Superior temporal gyrus (tissue), 1 donor: Measurements from ENCODE around the gene IYD.
"Not testable (repeated sequence)": the region's sequence is repeated elsewhere in the genome, so short reads cannot be mapped to it uniquely, and the experiment has no call there.

Source experiments
- DNase-seq: peaks from one replicate; pipeline ENCODE4 v3.0.0-alpha.2; 2016; ENCODE audit errors: extremely low spot score

The IYD gene

DNA sequence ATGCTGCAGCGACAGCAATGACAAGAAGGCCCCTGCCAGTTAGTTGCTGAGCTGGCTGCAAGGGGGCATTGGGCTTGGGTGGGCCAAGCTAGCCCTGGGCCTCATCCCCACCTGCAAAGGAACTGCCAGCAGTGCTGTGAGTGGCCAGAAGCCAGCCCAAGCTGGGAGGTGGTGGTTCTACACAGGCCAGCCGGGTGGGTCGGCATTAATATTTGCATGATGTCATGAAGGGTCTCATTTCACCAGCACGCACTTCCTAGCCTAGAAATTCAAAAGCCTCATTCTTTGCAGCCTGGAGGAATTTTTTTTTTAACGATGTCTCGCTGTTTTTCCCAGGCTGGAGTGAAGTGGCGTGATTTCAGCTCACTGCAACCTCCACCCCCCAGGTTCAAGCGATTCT, 62.0 kb downstream of the IYD start:
- no peak for DNase-seq

DNA sequence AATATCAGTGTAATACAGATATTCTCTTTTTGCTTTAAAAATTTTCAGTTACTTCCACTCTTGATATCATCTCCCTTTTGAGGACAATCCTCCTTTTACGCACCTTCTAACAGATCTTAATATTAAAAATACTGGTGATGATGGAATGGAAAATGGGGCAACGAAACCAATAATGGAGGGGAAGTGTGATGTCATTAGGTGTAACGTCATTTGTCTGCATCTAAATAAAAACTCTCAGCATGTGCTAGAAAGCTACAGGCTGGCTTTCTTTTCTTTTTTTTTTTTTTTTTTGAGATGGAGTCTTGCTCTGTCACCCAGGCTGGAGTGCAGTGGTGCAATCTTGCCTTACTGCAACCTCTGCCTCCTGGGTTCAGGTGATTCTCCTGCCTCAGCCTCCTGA, 66.5 kb downstream of the IYD start:
- DNase-seq = no peak

DNA sequence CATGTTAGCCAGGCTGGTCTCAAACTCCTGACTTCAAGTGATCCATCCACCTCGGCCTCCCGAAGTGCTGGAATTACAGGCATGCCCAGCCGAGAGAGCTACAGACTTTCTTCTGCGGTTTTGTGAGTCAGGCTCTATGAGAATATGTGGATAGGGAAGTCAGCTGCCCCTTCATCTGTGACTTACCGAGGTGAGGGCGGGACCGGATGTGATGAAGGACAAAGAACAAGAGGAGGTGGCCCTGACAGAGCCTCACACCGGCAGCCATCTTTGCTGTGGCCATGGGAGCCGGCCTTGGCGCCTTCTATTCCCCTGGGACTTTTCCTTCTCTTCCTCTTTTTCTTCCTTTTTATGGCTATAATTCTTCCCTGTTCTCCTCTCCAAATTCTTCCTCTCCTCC, 67.0 kb downstream of the IYD start:
- no peak for DNase-seq

DNA sequence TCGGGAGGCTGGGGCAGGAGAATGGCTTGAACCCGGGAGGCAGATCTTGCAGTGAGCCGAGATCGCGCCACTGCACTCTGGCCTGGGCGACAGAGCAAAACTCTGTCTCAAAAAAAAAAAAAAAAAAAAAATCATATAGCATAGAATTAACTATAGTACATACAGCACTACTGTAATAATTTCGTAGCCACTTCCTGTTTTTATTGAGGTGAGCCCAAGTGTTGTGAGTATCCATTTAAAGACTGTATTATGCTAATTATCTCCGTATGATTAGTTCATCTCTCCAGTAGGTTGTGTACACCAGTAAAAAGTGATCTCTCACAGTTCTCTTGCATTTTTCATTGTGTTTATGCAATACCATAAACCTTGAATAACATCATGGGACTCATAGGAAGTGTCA, 70.6 kb downstream of the IYD start:
- no peak for DNase-seq

GRCh38 chr6:150443621-150444020, 74.8 kb downstream of the IYD start:
- no peak for DNase-seq

GRCh38 chr6:150444308-150444707, 75.5 kb downstream of the IYD start:
- no peak for DNase-seq

GRCh38 chr6:150445486-150445885, 76.7 kb downstream of the IYD start:
- DNase-seq = no peak

DNA sequence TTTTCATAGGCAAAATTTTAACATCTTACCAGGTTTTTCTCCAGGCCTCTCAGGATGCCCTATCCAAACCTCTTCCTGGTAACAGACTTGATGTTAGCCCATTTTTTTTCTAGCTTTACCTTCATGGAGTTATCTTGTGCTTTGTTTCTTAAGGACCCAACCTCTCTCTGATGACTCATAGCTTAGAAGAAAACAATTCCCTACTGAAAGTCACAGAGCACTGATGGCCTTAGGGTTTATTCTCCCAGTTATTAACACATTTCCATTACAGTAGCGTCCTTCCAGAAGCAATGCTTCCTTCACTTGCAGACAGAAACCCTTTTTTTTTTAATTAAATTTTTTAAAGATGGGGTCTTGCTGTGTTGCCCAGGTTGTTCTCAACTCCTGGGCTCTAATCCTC, 79.4 kb downstream of the IYD start:
- no peak for DNase-seq

- not testable (repeated sequence) for DNase-seq
Measured at GRCh38 chr6:150449055-150449454, 80.2 kb downstream of the IYD start.

DNA sequence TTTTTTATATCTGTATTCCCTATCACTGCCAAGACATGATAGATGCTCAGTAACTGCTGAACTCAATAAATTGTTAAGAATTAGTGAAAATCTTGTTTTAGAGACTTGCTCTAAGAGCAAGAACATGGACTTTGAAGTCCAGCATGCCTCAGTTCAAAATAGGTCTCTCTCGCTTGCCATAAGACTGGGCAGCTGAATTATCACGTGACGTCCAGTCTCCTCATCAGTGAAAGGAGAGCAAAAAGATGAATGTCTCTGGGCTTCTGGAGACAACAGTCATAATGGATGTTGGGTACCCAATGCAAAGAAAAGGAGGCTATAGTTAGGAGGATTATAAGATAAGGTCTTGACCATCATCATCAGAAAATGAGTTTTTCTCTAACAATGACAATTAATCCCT, 82.1 kb downstream of the IYD start:
- no peak for DNase-seq

GRCh38 chr6:150451807-150452427, 83.1 kb downstream of the IYD start:
- DNase-seq = no peak

DNA sequence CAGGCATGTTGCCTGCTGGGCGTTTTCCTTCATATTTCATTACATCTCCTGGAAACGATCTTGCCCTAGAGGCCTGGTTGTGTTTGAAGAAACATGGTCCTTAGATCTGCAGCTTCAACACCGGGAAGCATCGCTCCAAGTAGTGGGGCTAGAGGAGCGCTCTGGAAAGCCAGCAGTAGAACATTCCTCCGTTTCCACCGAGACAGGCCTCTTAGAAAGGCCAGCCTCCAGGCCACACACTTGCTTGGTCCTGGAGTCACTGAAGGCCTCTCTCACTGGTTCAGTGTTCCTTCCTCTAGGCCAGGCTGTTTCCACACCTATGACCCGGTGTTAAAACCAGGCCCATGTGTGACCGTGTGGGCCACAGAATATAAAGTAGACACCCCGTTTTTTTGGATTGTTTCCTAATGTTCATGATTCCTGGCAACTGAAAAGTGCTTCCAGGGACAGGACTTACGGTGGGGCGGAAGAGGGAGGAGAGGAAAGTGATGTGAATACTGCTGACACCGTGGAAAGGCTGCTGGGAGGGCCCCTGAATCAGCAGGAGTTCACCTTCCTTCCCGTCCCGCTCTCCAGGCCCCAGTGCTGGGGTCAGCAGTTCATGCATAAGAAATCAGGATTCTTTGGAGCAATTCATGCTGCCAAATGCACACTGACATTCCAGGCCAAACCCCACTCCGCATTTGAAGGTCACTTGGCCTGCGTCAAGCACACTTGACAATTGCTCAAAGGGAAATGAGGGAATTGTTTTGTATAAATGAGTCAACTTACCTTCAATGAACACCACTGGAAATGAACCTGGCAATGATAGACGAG, 83.8 kb downstream of the IYD start:
- no peak for DNase-seq

GRCh38 chr6:150453357-150453756, 84.5 kb downstream of the IYD start:
- no peak for DNase-seq
